Activated T-helper 17 cell treated with anti-CD3 and anti-CD28 coated beads, Interleukin-2, amount 50 U/mL, for 72 hours (primary cell): ENCODE data around the gene JPH4. TPM values are rescaled to one million over a fixed set of nuclear protein-coding genes. Genes with fewer than 3 reads are reported as not detected.

ENCODE experiments used
- ATAC-seq: fragments of 150-1000 bp; cut with Tn5 transposase; replicated peaks from 2 replicates; pipeline ENCODE4 v1.10.0; 2021; ENCODE audit warnings: mild to moderate bottlenecking, moderate library complexity
- H3K27ac Mint-ChIP-seq: one replicate; pipeline ENCODE4 v1.8.0; 2022; ENCODE audit warnings: mixed read lengths
- H3K27me3 Mint-ChIP-seq: one replicate; pipeline ENCODE4 v1.8.0; 2022; ENCODE audit warnings: mixed read lengths
- H3K36me3 Mint-ChIP-seq: one replicate; pipeline ENCODE4 v1.8.0; 2022; ENCODE audit warnings: low read depth, mild to moderate bottlenecking, mixed read lengths
- H3K4me1 Mint-ChIP-seq: one replicate; pipeline ENCODE4 v1.8.0; 2022; ENCODE audit warnings: mixed read lengths
- H3K4me3 Mint-ChIP-seq: one replicate; pipeline ENCODE4 v1.8.0; 2022; ENCODE audit warnings: mild to moderate bottlenecking, mixed read lengths
- H3K9me3 Mint-ChIP-seq: one replicate; pipeline ENCODE4 v1.8.0; 2022; ENCODE audit warnings: mixed read lengths
- total RNA-seq, 2 donors: library from RNA; stranded (reverse); gene quantifications; one replicate each; pipeline ENCODE4 v1.2.3, GENCODE V29; 2022

The JPH4 gene
- total RNA-seq, 2 donors from 2014 or later = not detected

GRCh38 chr14:23566778-23567185, 11.8 kb downstream of the JPH4 start:
- no peaks in the 10 kb centered on the region for H3K9me3 Mint-ChIP-seq
- no peaks in the 10 kb centered on the region for H3K27me3 Mint-ChIP-seq
- peaks cover 59% of the 10 kb centered on the region for H3K36me3 Mint-ChIP-seq
- H3K4me3 Mint-ChIP-seq = peak overlapping the region; percentile 98
- no peak for ATAC-seq
- H3K4me1 Mint-ChIP-seq = peaks cover 22% of the 10 kb centered on the region
- H3K27ac Mint-ChIP-seq = peak overlapping the region; percentile 98

GRCh38 chr14:23566112-23566777, 12.3 kb downstream of the JPH4 start:
- H3K36me3 Mint-ChIP-seq = peaks cover 65% of the 10 kb centered on the region
- no peak for ATAC-seq
- H3K4me1 Mint-ChIP-seq = peaks cover 26% of the 10 kb centered on the region
- H3K9me3 Mint-ChIP-seq = no peaks in the 10 kb centered on the region
- peak overlapping the region; percentile 98 for H3K4me3 Mint-ChIP-seq
- H3K27ac Mint-ChIP-seq = peak overlapping the region; percentile 98
- no peaks in the 10 kb centered on the region for H3K27me3 Mint-ChIP-seq

- H3K4me3 Mint-ChIP-seq = peak overlapping the region; percentile 11
These were observed 13.0 kb downstream of the JPH4 start for GRCh38 chr14:23565626-23566025.

GRCh38 chr14:23564876-23565275, 13.7 kb downstream of the JPH4 start:
- H3K4me3 Mint-ChIP-seq = no peak overlapping the region
- H3K27ac Mint-ChIP-seq = peak overlapping the region; percentile 63
- no peaks in the 10 kb centered on the region for H3K27me3 Mint-ChIP-seq
- no peak for ATAC-seq
- peaks cover 78% of the 10 kb centered on the region for H3K36me3 Mint-ChIP-seq
- peaks cover 30% of the 10 kb centered on the region for H3K4me1 Mint-ChIP-seq
- H3K9me3 Mint-ChIP-seq = no peaks in the 10 kb centered on the region

More at GRCh38 chr14:23565626-23566025, 13.0 kb downstream of the JPH4 start:
- Mint-ChIP-seq H3K4me1 (peaks cover 26% of the 10 kb centered on the region), H3K9me3 (no peaks in the 10 kb centered on the region), H3K27ac (no peak overlapping the region), H3K27me3 (no peaks in the 10 kb centered on the region), H3K36me3 (peaks cover 71% of the 10 kb centered on the region)
- no peak for ATAC-seq

- peaks cover 30% of the 10 kb centered on the region for H3K4me1 Mint-ChIP-seq
- H3K9me3 Mint-ChIP-seq = no peaks in the 10 kb centered on the region
- no peak overlapping the region for H3K4me3 Mint-ChIP-seq
These were observed 14.3 kb downstream of the JPH4 start for GRCh38 chr14:23564181-23564812.

GRCh38 chr14:23563473-23564180, 15.0 kb downstream of the JPH4 start:
- Mint-ChIP-seq H3K4me3 (no peak overlapping the region), H3K9me3 (no peaks in the 10 kb centered on the region), H3K36me3 (peaks cover 91% of the 10 kb centered on the region), H3K27me3 (no peaks in the 10 kb centered on the region), H3K4me1 (peaks cover 23% of the 10 kb centered on the region), H3K27ac (peak overlapping the region; percentile 36)
- no peak for ATAC-seq

More at GRCh38 chr14:23564181-23564812, 14.3 kb downstream of the JPH4 start:
- Mint-ChIP-seq H3K27me3 (no peaks in the 10 kb centered on the region), H3K36me3 (peaks cover 84% of the 10 kb centered on the region), H3K27ac (peak overlapping the region; percentile 63)
- ATAC-seq = no peak

- Mint-ChIP-seq H3K4me3 (no peak overlapping the region), H3K9me3 (no peaks in the 10 kb centered on the region), H3K4me1 (peaks cover 23% of the 10 kb centered on the region), H3K36me3 (peaks cover 97% of the 10 kb centered on the region), H3K27ac (peak overlapping the region; percentile 36), H3K27me3 (no peaks in the 10 kb centered on the region)
- ATAC-seq = no peak
These were observed 15.6 kb downstream of the JPH4 start for GRCh38 chr14:23562822-23563472.

GRCh38 chr14:23561873-23562821, 16.4 kb downstream of the JPH4 start:
- Mint-ChIP-seq H3K9me3 (no peaks in the 10 kb centered on the region), H3K36me3 (peaks cover 97% of the 10 kb centered on the region), H3K27ac (peak overlapping the region; percentile 76), H3K4me1 (peaks cover 26% of the 10 kb centered on the region), H3K27me3 (no peaks in the 10 kb centered on the region), H3K4me3 (no peak overlapping the region)
- ATAC-seq = no peak

- Mint-ChIP-seq H3K4me1 (peaks cover 31% of the 10 kb centered on the region), H3K4me3 (no peak overlapping the region), H3K27me3 (no peaks in the 10 kb centered on the region), H3K36me3 (peaks cover 89% of the 10 kb centered on the region), H3K27ac (peak overlapping the region; percentile 76), H3K9me3 (no peaks in the 10 kb centered on the region)
- no peak for ATAC-seq
These were observed 17.3 kb downstream of the JPH4 start for GRCh38 chr14:23561259-23561658.

- no peak for ATAC-seq
- Mint-ChIP-seq H3K9me3 (no peaks in the 10 kb centered on the region), H3K27ac (peak overlapping the region; percentile 76), H3K4me3 (no peak overlapping the region), H3K36me3 (peaks cover 77% of the 10 kb centered on the region), H3K27me3 (no peaks in the 10 kb centered on the region), H3K4me1 (peaks cover 37% of the 10 kb centered on the region)
These were observed 18.6 kb downstream of the JPH4 start for GRCh38 chr14:23559926-23560520.

GRCh38 chr14:23559010-23559925, 19.3 kb downstream of the JPH4 start:
- Mint-ChIP-seq H3K4me1 (peaks cover 37% of the 10 kb centered on the region), H3K4me3 (peak overlapping the region; percentile 90), H3K9me3 (no peaks in the 10 kb centered on the region), H3K27me3 (no peaks in the 10 kb centered on the region), H3K36me3 (peaks cover 69% of the 10 kb centered on the region), H3K27ac (peak overlapping the region; percentile 76)
- ATAC-seq = no peak

- ATAC-seq = no peak
- Mint-ChIP-seq H3K4me3 (peak overlapping the region; percentile 90), H3K36me3 (peaks cover 61% of the 10 kb centered on the region), H3K9me3 (no peaks in the 10 kb centered on the region), H3K27ac (no peak overlapping the region), H3K27me3 (no peaks in the 10 kb centered on the region), H3K4me1 (peaks cover 37% of the 10 kb centered on the region)
These were observed 20.1 kb downstream of the JPH4 start for GRCh38 chr14:23558346-23559009.
